WTC11 (cell line): Measurements from ENCODE around the gene CREBBP. TPM values are rescaled to one million over a fixed set of nuclear protein-coding genes. Genes with fewer than 3 reads are reported as not detected.

Source experiments
- ATAC-seq: fragments of 200-7000 bp; cut with Tn5 transposase; 2 replicates; pipeline ENCODE4 v1.10.0; 2021; ENCODE audit warnings: mild to moderate bottlenecking, moderate library complexity
- CTCF ChIA-PET: fragments of 300-600 bp; sonication (Branson Sonifier 250); formaldehyde crosslinking; loops from one replicate; lab custom pipeline; 2021; ENCODE audit warnings: antibody characterized with exemption; lab: Charles Lee
- POLR2A ChIA-PET: fragments of 350-600 bp; sonication (Branson Sonifier 250); formaldehyde crosslinking; loops from one replicate; lab custom pipeline; 2021; ENCODE audit warnings: antibody characterized with exemption; lab: Charles Lee
- DNase-seq: peaks from one replicate; pipeline ENCODE4 v3.0.0; 2021; ENCODE audit warnings: low spot score
- H3K27ac Mint-ChIP-seq: 2 replicates; pipeline ENCODE4 v1.8.0; 2021; ENCODE audit warnings: mixed read lengths
- H3K27me3 Mint-ChIP-seq: 2 replicates; pipeline ENCODE4 v1.8.0; 2021; ENCODE audit warnings: low read depth, mild to moderate bottlenecking, moderate library complexity, mixed read lengths
- H3K36me3 Mint-ChIP-seq: 2 replicates; pipeline ENCODE4 v1.8.0; 2021; ENCODE audit warnings: mixed read lengths
- H3K4me1 Mint-ChIP-seq: 2 replicates; pipeline ENCODE4 v1.8.0; 2022; ENCODE audit warnings: mixed read lengths
- H3K4me3 Mint-ChIP-seq: 2 replicates; pipeline ENCODE4 v1.8.0; 2021; ENCODE audit warnings: mild to moderate bottlenecking, moderate library complexity, mixed read lengths
- H3K9me3 Mint-ChIP-seq: 2 replicates; pipeline ENCODE4 v1.8.0; 2021; ENCODE audit warnings: mixed read lengths
- AFF4 ChIP-seq: sonication (generic); formaldehyde crosslinking; IDR thresholded peaks from 2 replicates; pipeline ENCODE4 v1.8.1; 2023; ENCODE audit warnings: mild to moderate bottlenecking, missing genetic modification reagents, borderline replicate concordance
- E2F5 ChIP-seq: sonication (generic); formaldehyde crosslinking; IDR thresholded peaks from 2 replicates; pipeline ENCODE4 v1.8.1; 2022; ENCODE audit warnings: mild to moderate bottlenecking, moderate library complexity, missing genetic modification reagents
- EMX1 ChIP-seq: fragments of 250-450 bp; sonication (Bioruptor Pico); IDR thresholded peaks from 2 replicates; pipeline ENCODE4 v1.8.0; 2021; ENCODE audit warnings: mild to moderate bottlenecking
- FOXP1 ChIP-seq: sonication (generic); formaldehyde crosslinking; IDR thresholded peaks from 2 replicates; pipeline ENCODE4 v1.8.0; 2022; ENCODE audit warnings: missing genetic modification reagents, mild to moderate bottlenecking, moderate library complexity, borderline replicate concordance
- HMGA2 ChIP-seq: fragments of 250-450 bp; sonication (Bioruptor Pico); IDR thresholded peaks from 2 replicates; pipeline ENCODE4 v1.4.0; 2021; ENCODE audit warnings: mild to moderate bottlenecking, moderate library complexity
- IRF2 ChIP-seq: sonication (generic); formaldehyde crosslinking; IDR thresholded peaks from 2 replicates; pipeline ENCODE4 v1.8.0; 2022; ENCODE audit warnings: low read depth, missing genetic modification reagents, borderline replicate concordance
- MYBL2 ChIP-seq: sonication (generic); formaldehyde crosslinking; IDR thresholded peaks from 2 replicates; pipeline ENCODE4 v1.8.1; 2023; ENCODE audit warnings: mild to moderate bottlenecking, moderate library complexity, missing genetic modification reagents
- NFE2L1 ChIP-seq: sonication (generic); formaldehyde crosslinking; IDR thresholded peaks from 2 replicates; pipeline ENCODE4 v1.8.1; 2023; ENCODE audit warnings: missing genetic modification reagents
- NR2C2 ChIP-seq: sonication (generic); formaldehyde crosslinking; IDR thresholded peaks from 2 replicates; pipeline ENCODE4 v1.8.0; 2022; ENCODE audit warnings: mild to moderate bottlenecking, missing genetic modification reagents
- NR3C1 ChIP-seq: sonication (generic); formaldehyde crosslinking; conservative IDR thresholded peaks from 2 replicates; pipeline ENCODE4 v1.8.1; 2023; ENCODE audit warnings: low read depth, mild to moderate bottlenecking, missing genetic modification reagents
- OVOL2 ChIP-seq: fragments of 250-450 bp; sonication (Bioruptor Pico); IDR thresholded peaks from 2 replicates; pipeline ENCODE4 v1.9.0; 2021; ENCODE audit warnings: mild to moderate bottlenecking, borderline replicate concordance
- PREB ChIP-seq: sonication (generic); formaldehyde crosslinking; IDR thresholded peaks from 2 replicates; pipeline ENCODE4 v1.8.1; 2022; ENCODE audit warnings: mild to moderate bottlenecking, missing genetic modification reagents, moderate library complexity, borderline replicate concordance
- PRRX2 ChIP-seq: fragments of 250-450 bp; sonication (Bioruptor Pico); IDR thresholded peaks from 2 replicates; pipeline ENCODE4 v1.8.0; 2021; ENCODE audit warnings: mild to moderate bottlenecking
- TCF7 ChIP-seq: sonication (generic); formaldehyde crosslinking; IDR thresholded peaks from 2 replicates; pipeline ENCODE4 v1.8.0; 2022; ENCODE audit warnings: mild to moderate bottlenecking, low read depth, missing genetic modification reagents, moderate library complexity
- TEAD1 ChIP-seq: sonication (generic); formaldehyde crosslinking; IDR thresholded peaks from 2 replicates; pipeline ENCODE4 v1.8.0; 2022; ENCODE audit warnings: mild to moderate bottlenecking, missing genetic modification reagents
- ZNF121 ChIP-seq: sonication (generic); formaldehyde crosslinking; IDR thresholded peaks from 2 replicates; pipeline ENCODE4 v1.8.0; 2023; ENCODE audit warnings: missing genetic modification reagents
- ZNF263 ChIP-seq: sonication (generic); formaldehyde crosslinking; IDR thresholded peaks from 2 replicates; pipeline ENCODE4 v1.8.1; 2022; ENCODE audit warnings: low read depth, mild to moderate bottlenecking, moderate library complexity, missing genetic modification reagents
- ZNF396 ChIP-seq: fragments of 250-450 bp; sonication (Bioruptor Pico); IDR thresholded peaks from 2 replicates; pipeline ENCODE4 v1.8.0; 2021; ENCODE audit warnings: mild to moderate bottlenecking, moderate library complexity, borderline replicate concordance
- ZNF416 ChIP-seq: fragments of 250-450 bp; sonication (Bioruptor Pico); IDR thresholded peaks from 2 replicates; pipeline ENCODE4 v1.9.0; 2021; ENCODE audit warnings: mild to moderate bottlenecking, inconsistent platforms
- total RNA-seq: library from RNA; stranded (reverse); gene quantifications from 3 replicates; pipeline ENCODE4 v1.2.3, GENCODE V29; 2021
- TF ChIP-seq, protein P1 (sequence below): sonication (generic); formaldehyde crosslinking; IDR thresholded peaks from 2 replicates; pipeline ENCODE4 v1.8.0; 2022; ENCODE audit warnings: missing genetic modification reagents
- TF ChIP-seq, protein P2 (sequence below): sonication (generic); formaldehyde crosslinking; IDR thresholded peaks from 2 replicates; pipeline ENCODE4 v1.8.0; 2023; ENCODE audit warnings: missing genetic modification reagents
- TF ChIP-seq, protein P3 (sequence below): sonication (generic); formaldehyde crosslinking; IDR thresholded peaks from 2 replicates; pipeline ENCODE4 v1.8.0; 2022; ENCODE audit warnings: mild to moderate bottlenecking, missing genetic modification reagents
- TF ChIP-seq, protein P4 (sequence below): sonication (generic); formaldehyde crosslinking; IDR thresholded peaks from 2 replicates; pipeline ENCODE4 v1.8.1; 2023; ENCODE audit warnings: mild to moderate bottlenecking, missing genetic modification reagents

CREBBP gene
- total RNA-seq, 1 experiment from 2014 or later = 49.6 TPM

- peaks cover 18% of the 10 kb centered on the region for H3K4me1 Mint-ChIP-seq
- no peaks in the 10 kb centered on the region for H3K36me3 Mint-ChIP-seq
- POLR2A ChIA-PET = no interaction called here
- no peak overlapping the region for H3K4me3 Mint-ChIP-seq
- H3K27me3 Mint-ChIP-seq = no peaks in the 10 kb centered on the region
- H3K9me3 Mint-ChIP-seq = no peaks in the 10 kb centered on the region
- DNase-seq (no peak), ATAC-seq (no peak)
- CTCF ChIA-PET = interaction anchor here (1.8 kb wide), 1 partner anchor 12 kb away, joined by 3 read pairs; no protein-coding TSS in a partner anchor
- TF ChIP-seq, protein P1, sequence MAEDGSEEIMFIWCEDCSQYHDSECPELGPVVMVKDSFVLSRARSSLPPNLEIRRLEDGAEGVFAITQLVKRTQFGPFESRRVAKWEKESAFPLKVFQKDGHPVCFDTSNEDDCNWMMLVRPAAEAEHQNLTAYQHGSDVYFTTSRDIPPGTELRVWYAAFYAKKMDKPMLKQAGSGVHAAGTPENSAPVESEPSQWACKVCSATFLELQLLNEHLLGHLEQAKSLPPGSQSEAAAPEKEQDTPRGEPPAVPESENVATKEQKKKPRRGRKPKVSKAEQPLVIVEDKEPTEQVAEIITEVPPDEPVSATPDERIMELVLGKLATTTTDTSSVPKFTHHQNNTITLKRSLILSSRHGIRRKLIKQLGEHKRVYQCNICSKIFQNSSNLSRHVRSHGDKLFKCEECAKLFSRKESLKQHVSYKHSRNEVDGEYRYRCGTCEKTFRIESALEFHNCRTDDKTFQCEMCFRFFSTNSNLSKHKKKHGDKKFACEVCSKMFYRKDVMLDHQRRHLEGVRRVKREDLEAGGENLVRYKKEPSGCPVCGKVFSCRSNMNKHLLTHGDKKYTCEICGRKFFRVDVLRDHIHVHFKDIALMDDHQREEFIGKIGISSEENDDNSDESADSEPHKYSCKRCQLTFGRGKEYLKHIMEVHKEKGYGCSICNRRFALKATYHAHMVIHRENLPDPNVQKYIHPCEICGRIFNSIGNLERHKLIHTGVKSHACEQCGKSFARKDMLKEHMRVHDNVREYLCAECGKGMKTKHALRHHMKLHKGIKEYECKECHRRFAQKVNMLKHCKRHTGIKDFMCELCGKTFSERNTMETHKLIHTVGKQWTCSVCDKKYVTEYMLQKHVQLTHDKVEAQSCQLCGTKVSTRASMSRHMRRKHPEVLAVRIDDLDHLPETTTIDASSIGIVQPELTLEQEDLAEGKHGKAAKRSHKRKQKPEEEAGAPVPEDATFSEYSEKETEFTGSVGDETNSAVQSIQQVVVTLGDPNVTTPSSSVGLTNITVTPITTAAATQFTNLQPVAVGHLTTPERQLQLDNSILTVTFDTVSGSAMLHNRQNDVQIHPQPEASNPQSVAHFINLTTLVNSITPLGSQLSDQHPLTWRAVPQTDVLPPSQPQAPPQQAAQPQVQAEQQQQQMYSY (CRISPR knock-in tag) = no peak
- TF ChIP-seq, protein P2, sequence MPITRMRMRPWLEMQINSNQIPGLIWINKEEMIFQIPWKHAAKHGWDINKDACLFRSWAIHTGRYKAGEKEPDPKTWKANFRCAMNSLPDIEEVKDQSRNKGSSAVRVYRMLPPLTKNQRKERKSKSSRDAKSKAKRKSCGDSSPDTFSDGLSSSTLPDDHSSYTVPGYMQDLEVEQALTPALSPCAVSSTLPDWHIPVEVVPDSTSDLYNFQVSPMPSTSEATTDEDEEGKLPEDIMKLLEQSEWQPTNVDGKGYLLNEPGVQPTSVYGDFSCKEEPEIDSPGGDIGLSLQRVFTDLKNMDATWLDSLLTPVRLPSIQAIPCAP (CRISPR knock-in tag) = no peak
- no peak for TF ChIP-seq ZNF396 (CRISPR knock-in tag)
- TF ChIP-seq, protein P3, sequence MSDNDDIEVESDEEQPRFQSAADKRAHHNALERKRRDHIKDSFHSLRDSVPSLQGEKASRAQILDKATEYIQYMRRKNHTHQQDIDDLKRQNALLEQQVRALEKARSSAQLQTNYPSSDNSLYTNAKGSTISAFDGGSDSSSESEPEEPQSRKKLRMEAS (CRISPR knock-in tag) = no peak
- TF ChIP-seq FOXP1 (CRISPR knock-in tag) = no peak
- no peak for TF ChIP-seq PREB
- TF ChIP-seq ZNF263 (CRISPR knock-in tag) = no peak
- TF ChIP-seq PRRX2 = no peak
- TF ChIP-seq ZNF121 (CRISPR knock-in tag) = no peak
- no peak for TF ChIP-seq EMX1 (CRISPR knock-in tag)
- no peak for TF ChIP-seq NR2C2 (CRISPR knock-in tag)
- no peak for TF ChIP-seq IRF2 (CRISPR knock-in tag)
- TF ChIP-seq, protein P4, sequence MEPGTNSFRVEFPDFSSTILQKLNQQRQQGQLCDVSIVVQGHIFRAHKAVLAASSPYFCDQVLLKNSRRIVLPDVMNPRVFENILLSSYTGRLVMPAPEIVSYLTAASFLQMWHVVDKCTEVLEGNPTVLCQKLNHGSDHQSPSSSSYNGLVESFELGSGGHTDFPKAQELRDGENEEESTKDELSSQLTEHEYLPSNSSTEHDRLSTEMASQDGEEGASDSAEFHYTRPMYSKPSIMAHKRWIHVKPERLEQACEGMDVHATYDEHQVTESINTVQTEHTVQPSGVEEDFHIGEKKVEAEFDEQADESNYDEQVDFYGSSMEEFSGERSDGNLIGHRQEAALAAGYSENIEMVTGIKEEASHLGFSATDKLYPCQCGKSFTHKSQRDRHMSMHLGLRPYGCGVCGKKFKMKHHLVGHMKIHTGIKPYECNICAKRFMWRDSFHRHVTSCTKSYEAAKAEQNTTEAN = no peak
- H3K27ac Mint-ChIP-seq = no peak overlapping the region
Measured at GRCh38 chr16:3720418-3720817, 160.1 kb downstream of the CREBBP start.

DNA sequence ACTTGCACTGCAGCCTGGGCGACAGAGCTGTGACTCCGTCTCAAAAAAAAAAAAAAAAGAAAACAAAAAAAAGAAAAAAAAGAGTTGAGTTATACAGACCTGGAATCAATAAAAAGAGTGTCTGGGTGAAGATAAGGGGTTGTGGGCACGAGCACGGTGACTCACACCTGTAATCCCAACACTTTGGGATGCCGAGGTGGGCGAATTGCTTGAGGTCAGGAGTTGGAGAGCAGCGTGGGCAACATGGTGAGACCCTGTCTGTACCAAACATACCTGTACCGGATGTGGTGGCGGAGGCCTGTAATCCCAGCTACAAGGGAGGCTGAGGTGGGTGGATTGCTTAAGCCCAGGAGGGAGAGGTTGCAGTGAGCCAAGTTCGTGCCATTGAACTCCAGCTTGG is 161.9 kb downstream of the CREBBP start:
- Mint-ChIP-seq H3K36me3 (peaks cover 7% of the 10 kb centered on the region), H3K9me3 (no peaks in the 10 kb centered on the region), H3K4me3 (peak overlapping the region; percentile 85), H3K27ac (no peak overlapping the region), H3K4me1 (peaks cover 29% of the 10 kb centered on the region), H3K27me3 (no peaks in the 10 kb centered on the region)
- DNase-seq (no peak), ATAC-seq (no peak)
- POLR2A ChIA-PET = interaction anchor here (0.7 kb wide), 1 partner anchor 530 kb away, joined by 3 read pairs; no protein-coding TSS in a partner anchor
- CTCF ChIA-PET = interaction anchor here (1.1 kb wide), 1 partner anchor 220 kb away, joined by 3 read pairs; no protein-coding TSS in a partner anchor
- TF ChIP-seq AFF4 (CRISPR knock-in tag) (no peak), OVOL2 (CRISPR knock-in tag) (no peak), TCF7 (no peak), E2F5 (CRISPR knock-in tag) (no peak), TEAD1 (CRISPR knock-in tag) (no peak), MYBL2 (CRISPR knock-in tag) (no peak), NR3C1 (CRISPR knock-in tag) (no peak), HMGA2 (CRISPR knock-in tag) (no peak), NFE2L1 (CRISPR knock-in tag) (no peak), ZNF416 (no peak)
